GM23248 (cell line): Measurements from ENCODE around the gene SELP.

Experiments
- EZH2 ChIP-seq: fragments of 200-600 bp; sonication (generic); IDR thresholded peaks from 2 replicates; pipeline ENCODE4 v1.6.1; 2018; ENCODE audit warnings: antibody characterized with exemption, mild to moderate bottlenecking; ENCODE audit not compliant: insufficient read depth, poor library complexity, severe bottlenecking
- EZH2phosphoT487 ChIP-seq: fragments of 200-600 bp; sonication (generic); IDR thresholded peaks from 2 replicates; pipeline ENCODE4 v1.6.1; 2018; ENCODE audit warnings: antibody characterized with exemption, moderate library complexity, mild to moderate bottlenecking, low read depth; ENCODE audit not compliant: insufficient read depth

DNA sequence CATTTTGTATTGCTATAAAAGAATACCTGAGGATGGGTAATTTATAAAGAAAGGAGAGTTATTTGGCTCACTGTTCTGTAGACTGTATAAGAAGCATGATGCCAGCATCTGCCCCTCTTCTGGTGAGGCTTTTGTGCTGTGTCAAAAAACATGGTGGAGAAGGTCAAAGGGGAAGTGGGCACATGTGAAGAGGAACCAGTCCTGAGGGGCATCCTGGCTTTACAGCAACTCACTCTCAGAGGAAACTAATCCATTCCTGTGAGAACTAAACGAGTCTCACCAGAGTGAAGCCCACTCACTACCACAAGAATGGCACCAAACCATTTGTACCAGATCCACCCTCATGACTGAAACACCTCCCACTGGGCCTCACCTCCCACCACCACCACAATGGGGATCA is 18.8 kb upstream of the SELP start:
- TF ChIP-seq EZH2 (no peak), EZH2phosphoT487 (no peak)
